NCI-H345 treated with DMSO at 0.1 percent for 48 hours (cell line): ENCODE data around the gene SIGLEC10.
"Not testable (repeated sequence)": the region's sequence is repeated elsewhere in the genome, so short reads cannot be mapped to it uniquely, and the experiment has no call there.

Experiments
- DNase-seq: peaks from one replicate; lab custom pipeline; 2025; ENCODE audit not compliant: unreplicated experiment; lab: John Stamatoyannopoulos, UW

The SIGLEC10 gene

GRCh38 chr19:51440052-51440451, 22.6 kb upstream of the SIGLEC10 start:
- DNase-seq, result no peak

GRCh38 chr19:51439021-51439465, 21.6 kb upstream of the SIGLEC10 start:
- no peak for DNase-seq

GRCh38 chr19:51434456-51434855, 17.0 kb upstream of the SIGLEC10 start:
- DNase-seq, result no peak

GRCh38 chr19:51433043-51433442, 15.6 kb upstream of the SIGLEC10 start:
- DNase-seq, result no peak

GRCh38 chr19:51431124-51431523, 13.7 kb upstream of the SIGLEC10 start:
- no peak for DNase-seq

- no peak for DNase-seq
These were observed 12.8 kb upstream of the SIGLEC10 start for GRCh38 chr19:51430221-51430620.

GRCh38 chr19:51427201-51427600, 9.8 kb upstream of the SIGLEC10 start:
- no peak for DNase-seq

- no peak for DNase-seq
These were observed 4.6 kb upstream of the SIGLEC10 start for GRCh38 chr19:51422053-51422448.

- no peak for DNase-seq
These were observed 4.0 kb upstream of the SIGLEC10 start for GRCh38 chr19:51421229-51422052.

GRCh38 chr19:51420511-51420910, 3.1 kb upstream of the SIGLEC10 start:
- DNase-seq, result not testable (repeated sequence)

- DNase-seq, result no peak
These were observed 1.3 kb upstream of the SIGLEC10 start for GRCh38 chr19:51418707-51419106.

- no peak for DNase-seq
These were observed 342 bp upstream of the SIGLEC10 start for GRCh38 chr19:51417810-51418157.

GRCh38 chr19:51416422-51416821, 1.0 kb downstream of the SIGLEC10 start:
- DNase-seq, result not testable (repeated sequence)

- no peak for DNase-seq
These were observed 2.3 kb downstream of the SIGLEC10 start for GRCh38 chr19:51415187-51415586.

GRCh38 chr19:51410950-51411748, 6.3 kb downstream of the SIGLEC10 start:
- no peak for DNase-seq

- DNase-seq, result no peak
These were observed 9.8 kb downstream of the SIGLEC10 start for GRCh38 chr19:51407511-51408131.

GRCh38 chr19:51402117-51402516, 15.3 kb downstream of the SIGLEC10 start:
- DNase-seq, result no peak

- DNase-seq, result not testable (repeated sequence)
These were observed 17.5 kb downstream of the SIGLEC10 start for GRCh38 chr19:51399936-51400335.

GRCh38 chr19:51399231-51399630, 18.2 kb downstream of the SIGLEC10 start:
- no peak for DNase-seq

- no peak for DNase-seq
These were observed 19.2 kb downstream of the SIGLEC10 start for GRCh38 chr19:51398096-51398704.

GRCh38 chr19:51397453-51397852, 20.0 kb downstream of the SIGLEC10 start:
- not testable (repeated sequence) for DNase-seq
